ENCODE results near the gene CCL11. TPM values are rescaled to one million over a fixed set of nuclear protein-coding genes. Genes with fewer than 3 reads are reported as not detected.
A peak's percentile ranks its signal among the peaks of the same experiment; 100 is the strongest.

Gene CCL11
- 0.98 TPM for total RNA-seq
- long read RNA-seq: 0 reads

DNA sequence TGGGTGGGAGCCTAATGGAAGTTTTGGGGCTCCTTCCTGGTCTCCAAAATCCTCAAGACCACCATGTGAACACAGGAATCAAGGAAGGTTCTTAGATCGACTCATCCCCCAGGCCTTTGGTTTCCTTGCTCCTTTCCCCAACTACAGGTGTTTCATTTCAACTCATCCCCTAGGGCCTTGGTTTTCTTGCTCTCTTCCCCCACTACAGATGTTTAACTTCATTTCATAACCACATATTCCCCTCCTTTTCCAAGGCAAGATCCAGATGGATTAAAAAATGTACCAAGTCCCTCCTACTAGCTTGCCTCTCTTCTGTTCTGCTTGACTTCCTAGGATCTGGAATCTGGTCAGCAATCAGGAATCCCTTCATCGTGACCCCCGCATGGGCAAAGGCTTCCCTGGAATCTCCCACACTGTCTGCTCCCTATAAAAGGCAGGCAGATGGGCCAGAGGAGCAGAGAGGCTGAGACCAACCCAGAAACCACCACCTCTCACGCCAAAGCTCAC is at the start of gene CCL11:
Gene CCL11 (plus strand): TSS at position 457 of the 507 bp plus-strand sequence. CDS start 67 bp downstream, outside the sequence.
- no peaks in the 10 kb centered on the region for H3K4me1 ChIP-seq
- DNase-seq (no peak), ATAC-seq (no peak)
- no peak within 1 kb of the TSS for H3K27ac ChIP-seq
- intact Hi-C loops (cut with DNase I): no loop called here
- TF ChIP-seq, protein P1, sequence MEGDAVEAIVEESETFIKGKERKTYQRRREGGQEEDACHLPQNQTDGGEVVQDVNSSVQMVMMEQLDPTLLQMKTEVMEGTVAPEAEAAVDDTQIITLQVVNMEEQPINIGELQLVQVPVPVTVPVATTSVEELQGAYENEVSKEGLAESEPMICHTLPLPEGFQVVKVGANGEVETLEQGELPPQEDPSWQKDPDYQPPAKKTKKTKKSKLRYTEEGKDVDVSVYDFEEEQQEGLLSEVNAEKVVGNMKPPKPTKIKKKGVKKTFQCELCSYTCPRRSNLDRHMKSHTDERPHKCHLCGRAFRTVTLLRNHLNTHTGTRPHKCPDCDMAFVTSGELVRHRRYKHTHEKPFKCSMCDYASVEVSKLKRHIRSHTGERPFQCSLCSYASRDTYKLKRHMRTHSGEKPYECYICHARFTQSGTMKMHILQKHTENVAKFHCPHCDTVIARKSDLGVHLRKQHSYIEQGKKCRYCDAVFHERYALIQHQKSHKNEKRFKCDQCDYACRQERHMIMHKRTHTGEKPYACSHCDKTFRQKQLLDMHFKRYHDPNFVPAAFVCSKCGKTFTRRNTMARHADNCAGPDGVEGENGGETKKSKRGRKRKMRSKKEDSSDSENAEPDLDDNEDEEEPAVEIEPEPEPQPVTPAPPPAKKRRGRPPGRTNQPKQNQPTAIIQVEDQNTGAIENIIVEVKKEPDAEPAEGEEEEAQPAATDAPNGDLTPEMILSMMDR (IDR thresholded peaks at IDR 0.05): no peak
- H3K36me3 ChIP-seq: no peaks in the 10 kb centered on the region
- H3K9me3 ChIP-seq: no peaks in the 10 kb centered on the region
- no peak within 1 kb of the TSS for H3K4me3 ChIP-seq
- no peaks in the 10 kb centered on the region for H3K27me3 ChIP-seq

DNA sequence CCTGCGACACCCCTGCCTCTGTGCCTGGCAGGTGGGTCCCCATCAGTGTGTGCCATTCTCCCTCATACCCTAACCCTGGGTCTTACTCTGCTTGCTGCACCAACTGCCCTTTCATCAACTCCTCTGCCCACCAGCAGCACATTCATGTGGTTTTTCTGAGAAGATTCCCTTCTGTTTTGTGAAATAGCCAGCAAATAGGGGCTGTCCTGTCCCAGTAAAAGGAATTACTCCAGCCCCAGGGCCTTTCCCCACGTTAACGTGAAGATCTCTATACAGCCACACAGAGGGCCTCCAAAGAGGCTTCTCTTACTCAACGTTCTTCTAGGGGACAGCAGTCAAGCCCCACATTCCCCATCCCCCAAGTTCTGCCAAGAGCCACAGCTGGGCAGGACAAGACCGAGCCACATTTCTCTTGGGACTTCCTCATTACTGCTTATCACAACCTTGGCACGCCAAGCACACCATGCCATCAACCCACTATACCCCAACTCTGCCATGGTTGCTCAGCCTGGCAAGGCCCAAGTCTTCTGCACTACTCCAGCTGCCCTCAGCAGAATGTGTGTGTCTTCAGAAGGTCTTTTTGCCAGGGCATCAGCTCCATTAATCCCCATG is 49.2 kb upstream of the CCL11 start:
- intact Hi-C loops (cut with DNase I): no loop called here
- H3K27ac ChIP-seq: peak overlapping the region; percentile 33
- H3K9me3 ChIP-seq: no peaks in the 10 kb centered on the region
- no peak overlapping the region for H3K4me3 ChIP-seq
- no peak for DNase-seq
- H3K4me1 ChIP-seq: peaks cover 68% of the 10 kb centered on the region
- ATAC-seq: no peak
- TF ChIP-seq, protein P1 (IDR thresholded peaks at IDR 0.05): no peak
- H3K36me3 ChIP-seq: no peaks in the 10 kb centered on the region
- H3K27me3 ChIP-seq: no peaks in the 10 kb centered on the region

DNA sequence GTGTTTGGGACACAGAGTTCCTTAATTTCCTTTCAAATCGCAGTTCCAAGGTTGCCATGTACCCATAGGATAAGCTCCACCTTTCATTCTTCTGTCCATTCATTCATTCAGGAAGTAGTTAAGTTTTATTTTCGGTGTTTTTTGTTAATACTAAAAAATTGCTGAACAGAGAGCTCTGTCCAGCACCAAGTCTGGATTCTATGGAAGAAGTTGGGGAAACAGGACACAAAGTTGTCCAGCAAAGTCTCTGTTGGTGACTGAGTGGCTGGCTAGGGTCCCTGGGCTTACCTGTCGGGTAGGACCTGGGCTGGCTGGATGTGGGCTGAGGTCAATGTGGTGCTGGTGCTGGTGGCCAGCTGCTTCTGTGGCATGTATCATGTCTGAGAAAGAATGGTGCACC is 48.1 kb upstream of the CCL11 start:
- ATAC-seq: no peak
- intact Hi-C loops (cut with DNase I): no loop called here
- H3K27me3 ChIP-seq: no peaks in the 10 kb centered on the region
- H3K27ac ChIP-seq: no peak overlapping the region
- TF ChIP-seq, protein P1 (IDR thresholded peaks at IDR 0.05): no peak
- H3K9me3 ChIP-seq: no peaks in the 10 kb centered on the region
- peaks cover 79% of the 10 kb centered on the region for H3K4me1 ChIP-seq
- H3K36me3 ChIP-seq: no peaks in the 10 kb centered on the region
- no peak for DNase-seq
- no peak overlapping the region for H3K4me3 ChIP-seq

DNA sequence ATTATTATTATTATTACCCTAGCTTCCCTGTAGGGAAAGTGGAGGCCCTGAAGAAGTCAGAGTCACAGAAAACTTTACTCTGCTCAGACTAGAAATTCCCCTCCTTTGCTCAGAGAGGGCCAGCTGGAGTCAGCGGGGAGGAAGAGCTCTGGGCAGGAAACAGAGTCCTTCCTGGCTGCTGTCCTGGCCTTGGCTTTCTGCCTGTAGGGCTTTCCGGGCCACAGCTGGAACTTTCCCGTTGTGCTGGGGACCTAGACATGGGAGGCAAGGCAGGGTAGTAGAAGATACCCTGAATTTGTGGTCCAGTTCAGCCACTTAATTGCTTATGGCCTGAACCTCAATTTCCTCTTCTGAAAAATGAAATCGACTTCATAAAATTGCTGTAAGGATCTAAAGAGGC is 44.5 kb upstream of the CCL11 start:
- H3K4me1 ChIP-seq: peaks cover 72% of the 10 kb centered on the region
- H3K36me3 ChIP-seq: no peaks in the 10 kb centered on the region
- ATAC-seq: peak; percentile 57

DNA sequence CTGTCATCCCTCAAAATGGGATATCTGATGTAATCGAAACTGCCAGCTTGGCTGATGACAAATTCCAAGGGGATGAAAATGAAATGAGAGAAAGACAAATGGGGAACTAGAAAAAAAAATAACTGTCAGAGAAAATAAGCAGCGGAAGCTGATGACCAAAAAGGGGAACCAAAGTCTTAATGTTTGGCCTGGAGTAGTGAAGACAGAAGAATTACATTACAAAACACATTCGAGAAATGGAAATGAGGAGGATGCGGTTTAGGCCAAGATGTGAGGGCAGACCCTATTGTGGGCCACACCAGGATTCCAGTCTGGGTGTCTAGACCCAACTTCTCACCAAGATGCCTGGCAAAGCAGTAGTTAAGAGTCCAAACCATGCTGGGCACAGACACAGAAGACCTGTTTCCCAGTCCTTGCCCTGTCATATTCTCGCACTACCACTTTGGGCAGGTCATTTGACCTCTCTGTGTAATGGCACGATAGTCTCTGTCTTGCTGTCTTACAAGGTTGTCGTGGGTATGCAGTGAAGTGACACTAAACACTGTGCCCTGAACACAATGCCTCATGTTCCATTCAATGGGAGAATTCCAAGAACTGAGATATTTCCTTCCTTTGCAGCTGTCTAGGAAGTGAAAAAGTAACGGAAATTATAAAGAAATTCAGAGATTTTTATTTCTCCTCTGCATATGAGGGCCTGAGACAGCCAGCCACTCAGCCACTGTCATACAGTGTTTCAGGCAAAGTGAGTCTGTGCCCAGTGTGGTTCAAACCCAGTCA is 42.8 kb upstream of the CCL11 start:
- TF ChIP-seq, protein P1 (IDR thresholded peaks at IDR 0.05): no peak
- H3K4me3 ChIP-seq: no peak overlapping the region
- no peaks in the 10 kb centered on the region for H3K9me3 ChIP-seq
- peaks cover 59% of the 10 kb centered on the region for H3K4me1 ChIP-seq
- no peaks in the 10 kb centered on the region for H3K36me3 ChIP-seq
- H3K27me3 ChIP-seq: no peaks in the 10 kb centered on the region
- peak overlapping the region; percentile 52 for H3K27ac ChIP-seq
- ATAC-seq: peak; percentile 72
- no peak for DNase-seq
- intact Hi-C loops (cut with DNase I): no loop called here

More for the DNA sequence above, 44.5 kb upstream of the CCL11 start:
- no peak overlapping the region for H3K27ac ChIP-seq
- TF ChIP-seq, protein P1 (IDR thresholded peaks at IDR 0.05): no peak
- intact Hi-C loops (cut with DNase I): no loop called here
- no peak overlapping the region for H3K4me3 ChIP-seq
- DNase-seq: no peak
- no peaks in the 10 kb centered on the region for H3K9me3 ChIP-seq
- H3K27me3 ChIP-seq: no peaks in the 10 kb centered on the region
